C1 segment of cervical spinal cord (tissue), 14 donors: ENCODE measurements around the gene SASS6.

ENCODE experiments used
- DNase-seq, 14 donors: peaks; one replicate each; lab custom pipeline; 2025; lab: John Stamatoyannopoulos, UW

Gene SASS6

DNA sequence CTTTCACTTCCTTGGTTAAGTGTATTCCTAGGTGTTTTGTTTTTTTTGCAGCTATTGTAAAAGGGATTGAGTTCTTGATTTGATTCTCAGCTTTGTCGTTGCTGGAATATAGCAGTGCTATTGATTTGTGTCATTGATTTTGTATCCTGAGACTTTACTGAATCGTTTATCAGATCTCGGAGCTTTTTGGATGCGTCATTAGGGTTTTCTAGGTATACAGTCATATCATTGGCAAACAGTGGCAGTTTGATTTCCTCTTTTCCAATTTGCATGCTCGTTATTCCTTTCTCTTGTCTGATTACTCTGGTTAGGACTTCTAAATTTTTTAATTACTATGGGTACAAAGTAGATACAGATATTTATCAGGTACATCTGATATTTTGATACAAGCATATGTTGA is 87.5 kb downstream of the SASS6 start:
- DNase-seq: no peak

DNA sequence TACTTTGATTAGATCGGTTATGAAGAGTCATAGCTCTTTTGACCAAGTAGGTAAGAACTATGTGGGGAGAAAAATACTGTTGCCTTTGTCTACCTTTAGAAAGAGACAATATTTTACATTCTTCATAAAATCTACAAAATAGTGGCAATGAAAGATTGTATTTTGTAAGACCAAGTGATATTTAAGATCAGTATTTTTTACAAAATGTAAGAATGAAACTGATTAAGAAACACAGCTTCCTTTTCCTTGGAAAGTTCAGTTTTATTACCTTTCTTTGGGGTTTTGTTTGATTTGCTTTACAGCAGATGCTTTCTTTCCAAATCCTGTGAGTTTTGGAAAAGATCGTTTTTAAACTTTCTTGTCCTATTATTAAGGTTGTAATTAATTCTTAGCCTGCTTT is 93.1 kb downstream of the SASS6 start:
- no peak for DNase-seq

DNA sequence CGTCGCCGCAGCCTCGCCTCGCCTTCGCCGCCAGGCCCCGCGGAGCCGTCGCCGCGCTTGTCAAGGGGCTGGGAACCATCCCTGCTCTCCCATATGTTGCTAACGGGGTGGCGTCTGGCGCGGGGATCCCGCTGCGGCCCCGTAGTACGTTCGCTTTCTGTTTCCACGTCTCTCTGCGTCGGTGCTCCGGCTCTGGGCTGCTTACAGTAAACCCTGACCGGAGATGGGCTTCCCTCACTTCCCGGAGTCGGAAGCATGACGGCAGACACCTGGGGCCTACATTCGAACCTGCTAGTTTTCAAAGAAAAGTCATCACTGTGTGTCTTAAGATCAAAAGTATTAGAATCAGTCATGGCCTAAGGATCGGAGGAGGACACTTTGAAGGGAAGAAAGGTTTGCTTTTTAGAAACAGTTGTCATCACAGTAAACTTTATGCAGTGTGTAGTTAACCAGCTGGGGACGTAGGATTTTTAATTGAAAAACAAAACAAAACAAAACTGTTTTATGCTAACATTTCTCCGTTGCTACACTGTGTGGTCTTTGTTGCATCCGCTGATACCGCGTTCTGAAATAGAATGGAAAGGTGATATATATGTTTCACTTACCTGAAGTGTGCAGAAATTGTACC is 94.0 kb downstream of the SASS6 start:
- DNase-seq: peak in 12 of 14 donors; percentile 41 to 80 (median 64)

DNA sequence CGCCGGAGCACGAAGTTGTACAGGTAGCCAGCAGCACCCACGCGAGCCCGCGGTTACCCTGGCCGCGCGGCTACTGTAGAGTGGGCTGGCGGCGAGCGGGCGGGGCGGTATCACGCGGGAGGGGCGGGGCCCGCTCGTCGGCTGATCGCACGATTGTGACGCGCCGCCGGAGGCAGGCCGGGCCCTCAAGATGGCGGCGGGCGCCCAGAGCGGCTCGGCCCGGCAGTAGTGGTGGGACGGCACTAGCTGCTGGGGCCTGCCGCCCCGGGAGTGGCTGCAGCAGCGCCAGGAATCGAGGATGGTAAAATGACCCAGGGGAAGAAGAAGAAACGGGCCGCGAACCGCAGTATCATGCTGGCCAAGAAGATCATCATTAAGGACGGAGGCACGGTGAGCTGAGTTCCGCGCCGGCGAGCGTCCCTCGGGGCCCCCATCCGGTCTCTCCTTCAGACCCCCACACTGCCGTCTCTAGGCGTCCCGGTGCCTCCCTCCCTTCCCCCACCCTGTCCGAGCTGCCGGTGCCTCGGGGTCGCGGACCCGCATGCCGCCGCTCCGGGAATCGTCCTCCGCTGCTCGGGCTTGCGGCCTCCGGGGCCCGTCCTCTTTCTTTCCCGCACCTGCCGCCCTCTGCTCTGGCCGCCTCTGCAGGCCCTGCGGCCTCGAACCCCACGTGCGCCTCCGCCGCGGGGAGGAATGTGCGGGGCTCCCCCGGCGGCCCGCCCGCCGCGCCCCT is 94.6 kb downstream of the SASS6 start:
- peak; percentile 10 to 94 (median 82) for DNase-seq

DNA sequence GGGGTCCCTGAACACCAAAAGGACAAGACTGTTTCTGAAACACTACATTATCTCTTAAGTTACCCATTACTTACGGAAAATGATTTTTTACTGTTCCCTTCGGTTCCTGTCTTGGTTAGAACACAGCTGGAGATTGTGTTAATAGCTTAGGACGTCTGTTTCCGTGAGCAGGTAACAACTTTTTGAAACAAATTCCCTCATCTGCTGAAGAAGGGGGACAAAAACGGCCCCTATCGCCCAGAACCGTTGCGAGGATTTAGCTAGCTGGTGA is 95.1 kb downstream of the SASS6 start:
- DNase-seq: no peak

DNA sequence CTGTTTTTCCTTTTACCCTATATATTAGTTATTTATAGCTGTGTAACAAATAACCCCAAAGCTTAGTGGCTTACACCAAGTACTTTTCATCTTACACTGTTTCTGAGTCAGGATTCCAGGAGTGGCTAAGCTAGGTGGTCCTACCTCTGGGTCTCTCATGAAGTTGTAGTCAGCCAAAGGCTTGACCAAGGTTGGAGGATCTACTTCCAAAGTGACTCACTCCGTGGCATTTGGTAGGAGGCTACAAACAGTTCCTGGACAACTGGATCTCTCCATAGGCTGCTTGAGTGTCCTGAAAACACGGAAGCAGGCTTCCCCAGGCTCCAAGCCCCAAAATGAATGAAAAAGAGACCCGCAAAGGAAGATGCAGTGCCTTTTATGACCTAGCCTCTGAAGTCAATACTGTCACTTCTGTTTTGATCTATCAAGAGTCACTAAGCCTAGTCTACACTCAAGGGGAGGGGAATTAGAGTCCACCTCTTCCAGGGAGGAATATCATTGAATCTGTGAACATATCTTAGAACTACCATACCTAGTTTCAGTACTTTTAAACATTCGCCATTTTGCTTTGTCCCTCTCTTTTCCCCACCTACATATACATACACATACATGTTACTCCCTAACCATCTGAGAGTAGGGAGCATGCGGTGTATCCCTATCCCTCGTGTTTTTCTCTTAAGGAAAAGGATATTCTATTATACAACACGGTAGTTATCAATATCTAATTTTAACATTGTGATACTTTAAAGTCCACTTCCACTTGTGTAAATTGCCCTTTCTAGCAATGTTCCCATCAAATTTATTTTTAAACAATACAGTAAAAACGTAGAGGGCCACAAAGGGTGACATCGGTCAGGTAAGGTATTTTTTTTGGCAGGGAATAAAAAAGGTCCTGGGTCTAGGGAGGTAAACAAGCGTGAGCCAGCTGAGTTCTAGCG is 95.7 kb downstream of the SASS6 start:
- DNase-seq: peak in 2 of 14 donors; percentile 5 to 37

DNA sequence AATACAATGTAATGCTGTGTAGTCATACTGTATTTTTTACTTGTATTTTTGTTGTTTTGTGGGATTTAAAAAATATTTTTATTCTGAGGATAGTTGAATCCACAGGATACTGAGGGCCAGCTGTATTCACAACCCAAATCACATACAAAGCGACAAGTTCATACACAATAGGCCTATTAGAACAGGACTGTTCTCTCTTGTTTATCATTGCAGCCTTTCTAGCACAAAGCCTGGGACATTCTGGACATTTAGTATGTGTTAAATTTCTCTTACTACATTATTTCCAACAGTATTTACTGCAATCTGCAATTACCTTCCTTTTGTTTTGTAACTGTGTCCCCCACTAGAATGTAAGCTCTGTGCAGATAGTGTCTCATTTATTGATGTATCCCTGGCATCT is 97.5 kb downstream of the SASS6 start:
- DNase-seq: no peak

DNA sequence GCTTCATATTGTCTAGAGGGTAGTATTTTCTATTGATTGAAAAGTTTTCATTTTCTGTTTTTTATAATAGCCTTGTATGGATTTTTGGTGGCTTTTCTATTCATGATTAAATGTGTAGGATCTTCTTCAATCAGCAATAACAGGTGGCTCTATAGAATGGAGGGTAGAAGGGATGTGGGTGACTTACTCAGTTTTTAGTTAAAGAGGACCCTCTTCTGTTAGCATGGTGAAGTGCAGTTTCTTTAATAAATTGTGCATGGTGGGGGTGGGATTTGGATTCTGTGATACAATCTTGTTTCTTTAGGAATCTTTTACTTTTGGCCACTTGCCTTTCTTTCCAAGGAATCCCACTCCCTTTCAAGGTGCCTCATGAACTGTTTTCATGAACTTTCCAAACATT is 98.3 kb downstream of the SASS6 start:
- no peak for DNase-seq
